Measurements from ENCODE around the gene SNX13.

Gene SNX13

DNA sequence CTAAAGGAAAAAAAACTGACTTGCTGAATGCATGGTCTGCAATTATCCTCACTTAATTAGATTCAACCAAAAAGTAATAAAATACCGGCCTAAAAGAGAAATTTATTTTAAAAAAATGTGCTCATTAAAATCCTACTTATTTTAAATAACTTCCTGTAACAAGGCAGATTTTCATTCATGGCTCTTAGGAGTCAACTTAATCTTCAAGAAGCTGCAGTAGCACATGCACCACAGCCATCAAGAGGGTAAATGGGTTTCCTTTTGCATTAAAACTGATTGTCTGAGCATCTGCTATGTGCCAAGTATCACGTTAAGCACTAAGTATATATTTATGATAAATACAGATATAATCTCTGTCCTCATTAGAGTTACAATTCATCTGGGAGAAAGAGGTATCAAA lies 69.9 kb downstream of the SNX13 start:
- Histone ChIP-seq H3K4me3 (replicated peaks; ENCODE audit: insufficient read depth, low read length) (no peak overlapping the region), H3K27ac (replicated peaks) (no peak overlapping the region), H3K27me3 (ENCODE audit: insufficient read depth, poor library complexity, severe bottlenecking) (no peaks in the 10 kb centered on the region)
- TF ChIP-seq REST (IDR thresholded peaks at IDR 0.05; ENCODE audit: insufficient replicate concordance, low read depth) (no peak), POLR2AphosphoS5 (IDR thresholded peaks at IDR 0.05; ENCODE audit: low read depth) (no peak), GABPA (IDR thresholded peaks at IDR 0.05; ENCODE audit: low read depth) (no peak), CTCF (IDR thresholded peaks at IDR 0.05; ENCODE audit: insufficient read depth, low read length) (no peak), SPI1 (IDR thresholded peaks at IDR 0.05; ENCODE audit: borderline replicate concordance, low read depth) (no peak)
- no peak for DNase-seq (ENCODE audit: low read depth in 1 of 2, low spot score in 1 of 2)

DNA sequence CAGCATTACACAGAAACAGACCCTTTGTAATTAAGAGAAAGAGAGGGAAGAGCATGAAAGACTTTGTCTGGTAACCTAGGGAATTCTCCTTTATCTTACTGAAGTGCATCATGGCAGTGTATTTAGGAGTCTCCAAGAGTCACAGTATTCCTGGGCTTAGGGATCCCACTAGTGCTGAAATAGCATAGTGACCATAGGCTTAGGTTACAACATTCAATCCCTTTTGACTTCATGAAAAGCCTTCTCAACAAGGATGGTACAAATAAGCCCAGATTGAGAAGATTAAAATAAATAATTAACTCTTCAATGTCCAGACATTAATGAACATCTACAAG lies 76.5 kb downstream of the SNX13 start:
- DNase-seq (ENCODE audit: low read depth in 1 of 2, low spot score in 1 of 2) = no peak
- H3K4me3 ChIP-seq (replicated peaks; ENCODE audit: insufficient read depth, low read length) = no peak overlapping the region
- no peaks in the 10 kb centered on the region for H3K27me3 ChIP-seq (ENCODE audit: insufficient read depth, poor library complexity, severe bottlenecking)
- TF ChIP-seq REST (IDR thresholded peaks at IDR 0.05; ENCODE audit: insufficient replicate concordance, low read depth) = no peak
- no peak overlapping the region for H3K27ac ChIP-seq (replicated peaks)

DNA sequence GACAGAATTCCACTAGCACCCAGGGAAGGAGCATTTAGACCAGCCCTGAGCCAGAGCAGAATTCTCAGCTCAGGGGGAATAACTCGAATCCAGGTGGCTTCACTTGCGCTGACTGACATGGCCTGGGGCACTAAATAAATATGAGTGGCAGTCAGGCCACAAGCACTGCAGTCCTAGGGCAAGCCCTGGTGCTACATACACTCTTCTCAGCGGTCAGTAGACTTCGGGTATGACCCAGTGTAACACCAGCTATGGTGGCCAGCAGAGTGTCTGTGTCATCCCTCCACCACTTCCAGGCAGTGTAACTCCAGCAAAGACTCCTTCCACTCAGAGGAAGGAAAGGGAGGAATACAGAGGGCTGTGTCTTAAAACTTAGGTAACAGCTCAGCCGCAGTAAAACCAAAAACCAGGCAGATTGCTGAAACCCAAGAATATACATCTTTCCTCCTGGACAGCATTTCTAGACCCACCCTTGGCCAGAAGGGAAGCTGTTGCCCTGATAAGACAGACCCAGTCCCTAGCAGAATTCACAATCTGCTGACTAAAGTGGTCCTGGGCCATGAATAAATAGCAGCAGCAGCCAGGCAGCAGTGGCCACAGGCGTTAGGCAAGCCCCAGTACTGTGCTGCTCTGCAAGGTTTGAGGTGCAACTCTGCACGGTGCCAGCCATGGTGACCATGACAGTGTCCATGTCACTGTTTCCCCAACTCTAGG lies 77.0 kb downstream of the SNX13 start:
- DNase-seq (ENCODE audit: low read depth in 1 of 2, low spot score in 1 of 2) = no peak
- no peak for TF ChIP-seq SPI1 (IDR thresholded peaks at IDR 0.05; ENCODE audit: borderline replicate concordance, low read depth)
- TF ChIP-seq GABPA (IDR thresholded peaks at IDR 0.05; ENCODE audit: low read depth) = no peak
- no peak for TF ChIP-seq POLR2AphosphoS5 (IDR thresholded peaks at IDR 0.05; ENCODE audit: low read depth)
- TF ChIP-seq CTCF (IDR thresholded peaks at IDR 0.05; ENCODE audit: insufficient read depth, low read length) = no peak
- no peak for TF ChIP-seq REST (IDR thresholded peaks at IDR 0.05; ENCODE audit: insufficient replicate concordance, low read depth)
- Histone ChIP-seq H3K27me3 (ENCODE audit: insufficient read depth, poor library complexity, severe bottlenecking) (no peaks in the 10 kb centered on the region), H3K27ac (replicated peaks) (no peak overlapping the region), H3K4me3 (replicated peaks; ENCODE audit: insufficient read depth, low read length) (no peak overlapping the region)

All from HL-60 (cell line).